HepG2 (cell line): Measurements from ENCODE around the gene ABCC12. TPM values are rescaled to one million over a fixed set of nuclear protein-coding genes. Genes with fewer than 3 reads are reported as not detected.

Experiments used
- AGO2 ChIP-seq: fragments of 200-400 bp; formaldehyde crosslinking; optimal IDR thresholded peaks from 2 replicates; pipeline ENCODE3; 2017; ENCODE audit warnings: mild to moderate bottlenecking, low read depth, low read length, moderate library complexity
- ARNTL ChIP-seq: sonication (generic); formaldehyde crosslinking; IDR thresholded peaks from 2 replicates; pipeline ENCODE4 v1.4.0; 2020; ENCODE audit warnings: mild to moderate bottlenecking, missing genetic modification reagents
- CBX2 ChIP-seq, 2 experiments: fragments of 200-600 bp in 1 of 2; sonication (generic); formaldehyde crosslinking in 1 of 2; IDR thresholded peaks; 2 replicates each; pipeline versions ENCODE4 v1.7.0 to v1.8.1; 2018 to 2022; ENCODE audit warnings: low read depth in 2 of 2, low read length in 1 of 2, mild to moderate bottlenecking in 1 of 2, missing genetic modification reagents in 1 of 2
- ELF3 ChIP-seq: IDR thresholded peaks from 2 replicates; pipeline ENCODE4 v1.6.1; 2016; ENCODE audit warnings: missing genetic modification reagents, missing compliant biosample characterization
- FOSL2 ChIP-seq: sonication (generic); formaldehyde crosslinking; IDR thresholded peaks from 2 replicates; pipeline ENCODE4 v1.4.0; 2020; ENCODE audit warnings: missing genetic modification reagents
- FOXA1 ChIP-seq, 2 experiments: fragments of 450-650 bp in 1 of 2; sonication (generic) in 1 of 2; formaldehyde crosslinking in 1 of 2; IDR thresholded peaks; 2 replicates each; pipeline versions ENCODE4 v1.4.0 to v1.6.1; 2016 to 2020; ENCODE audit warnings: missing genetic modification reagents in 1 of 2
- GATAD2A ChIP-seq: IDR thresholded peaks from 2 replicates; pipeline ENCODE4 v1.6.1; 2016
- HNRNPL ChIP-seq: fragments of 200-400 bp; formaldehyde crosslinking; IDR thresholded peaks from 2 replicates; pipeline ENCODE4 v1.6.1; 2017; ENCODE audit warnings: mild to moderate bottlenecking, low read depth, low read length
- MTA1 ChIP-seq: sonication (generic); formaldehyde crosslinking; IDR thresholded peaks from 2 replicates; pipeline ENCODE4 v1.4.0; 2020; ENCODE audit warnings: missing genetic modification reagents, mild to moderate bottlenecking, borderline replicate concordance
- PHF8 ChIP-seq: sonication (generic); formaldehyde crosslinking; IDR thresholded peaks from 2 replicates; pipeline ENCODE4 v1.5.0; 2020; ENCODE audit warnings: missing genetic modification reagents
- SETDB1 ChIP-seq: sonication (generic); formaldehyde crosslinking; IDR thresholded peaks from 2 replicates; pipeline ENCODE4 v1.5.1; 2020; ENCODE audit warnings: missing genetic modification reagents, mild to moderate bottlenecking, borderline replicate concordance
- SP4 ChIP-seq: sonication (generic); formaldehyde crosslinking; IDR thresholded peaks from 2 replicates; pipeline ENCODE4 v1.8.1; 2023; ENCODE audit warnings: mild to moderate bottlenecking, missing genetic modification reagents
- TBX3 ChIP-seq: fragments of 450-650 bp; IDR thresholded peaks from 2 replicates; pipeline ENCODE4 v1.6.1; 2017; ENCODE audit warnings: antibody characterized with exemption, mild to moderate bottlenecking, inconsistent platforms, borderline replicate concordance
- ZFP41 ChIP-seq: sonication (generic); formaldehyde crosslinking; IDR thresholded peaks from 2 replicates; pipeline ENCODE4 v1.4.0; 2020; ENCODE audit warnings: mild to moderate bottlenecking, missing genetic modification reagents, borderline replicate concordance
- ZNF235 ChIP-seq: sonication (generic); formaldehyde crosslinking; IDR thresholded peaks from 2 replicates; pipeline ENCODE4 v1.8.1; 2023; ENCODE audit warnings: mild to moderate bottlenecking, missing genetic modification reagents, borderline replicate concordance
- ZNF350 ChIP-seq: sonication (generic); formaldehyde crosslinking; IDR thresholded peaks from 2 replicates; pipeline ENCODE4 v1.4.0; 2020; ENCODE audit warnings: mild to moderate bottlenecking, low read depth, missing genetic modification reagents, borderline replicate concordance
- ZNF451 ChIP-seq: sonication (generic); formaldehyde crosslinking; IDR thresholded peaks from 2 replicates; pipeline ENCODE4 v1.5.0; 2020; ENCODE audit warnings: mild to moderate bottlenecking, missing genetic modification reagents
- ZNF563 ChIP-seq: sonication (generic); formaldehyde crosslinking; IDR thresholded peaks from 2 replicates; pipeline ENCODE4 v1.8.0; 2022; ENCODE audit warnings: mild to moderate bottlenecking, moderate library complexity, missing genetic modification reagents
- ZNF598 ChIP-seq: sonication (generic); formaldehyde crosslinking; IDR thresholded peaks from 2 replicates; pipeline ENCODE4 v1.5.1; 2020; ENCODE audit warnings: mild to moderate bottlenecking, missing genetic modification reagents, borderline replicate concordance
- ZNF768 ChIP-seq: sonication (generic); formaldehyde crosslinking; IDR thresholded peaks from 2 replicates; pipeline ENCODE4 v1.4.0; 2020; ENCODE audit warnings: missing genetic modification reagents
- polyA plus RNA-seq, 8 experiments: library from polyadenylated mRNA; depleted of rRNA in 3 of 8; stranded (reverse) in 7 of 8; unstranded in 1 of 8; fragments of >200 nt; fragmentation: Illumina TruSeq in 4 of 8; extraction: Trizol in 4 of 8; gene quantifications; 2 replicates each; pipeline versions ENCODE4 v1.2.1 to v1.2.3, GENCODE V29; 2011 to 2016; ENCODE audit warnings: low read depth in 4 of 8, missing spikeins in 1 of 8, mixed read lengths in 1 of 8; ENCODE audit not compliant: insufficient read depth in 1 of 8
- total RNA-seq, 5 experiments: library from RNA; depleted of rRNA; stranded (reverse); fragments of >200 nt; fragmentation: Illumina TruSeq; extraction: Trizol; gene quantifications; 2 replicates each; pipeline ENCODE4 v1.2.3, GENCODE V29; 2016; ENCODE audit warnings: low read depth in 1 of 5
- TF ChIP-seq, protein P1 (sequence below): sonication (generic); formaldehyde crosslinking; IDR thresholded peaks from 2 replicates; pipeline ENCODE4 v1.4.0; 2020; ENCODE audit warnings: missing genetic modification reagents
- TF ChIP-seq, protein P2 (sequence below), 2 experiments: sonication (generic) in 1 of 2; formaldehyde crosslinking in 1 of 2; IDR thresholded peaks; 2 replicates each; pipeline versions ENCODE4 v1.4.0 to v1.6.1; 2018 to 2020; ENCODE audit warnings: missing genetic modification reagents in 2 of 2, borderline replicate concordance in 1 of 2, low read depth in 1 of 2, mild to moderate bottlenecking in 1 of 2, missing biosample characterization in 1 of 2
- TF ChIP-seq, protein P3 (sequence below): sonication (generic); formaldehyde crosslinking; IDR thresholded peaks from 2 replicates; pipeline ENCODE4 v1.9.0; 2022; ENCODE audit warnings: low read depth, missing genetic modification reagents
- TF ChIP-seq, protein P4 (sequence below): IDR thresholded peaks from 2 replicates; pipeline ENCODE4 v1.6.1; 2016; ENCODE audit warnings: low read depth, borderline replicate concordance

The ABCC12 gene
- total and polyA plus RNA-seq, 2 of the 13 experiments (the other 11 are each of a cell fraction or from before 2014, with no cell fraction given), result not detected

DNA sequence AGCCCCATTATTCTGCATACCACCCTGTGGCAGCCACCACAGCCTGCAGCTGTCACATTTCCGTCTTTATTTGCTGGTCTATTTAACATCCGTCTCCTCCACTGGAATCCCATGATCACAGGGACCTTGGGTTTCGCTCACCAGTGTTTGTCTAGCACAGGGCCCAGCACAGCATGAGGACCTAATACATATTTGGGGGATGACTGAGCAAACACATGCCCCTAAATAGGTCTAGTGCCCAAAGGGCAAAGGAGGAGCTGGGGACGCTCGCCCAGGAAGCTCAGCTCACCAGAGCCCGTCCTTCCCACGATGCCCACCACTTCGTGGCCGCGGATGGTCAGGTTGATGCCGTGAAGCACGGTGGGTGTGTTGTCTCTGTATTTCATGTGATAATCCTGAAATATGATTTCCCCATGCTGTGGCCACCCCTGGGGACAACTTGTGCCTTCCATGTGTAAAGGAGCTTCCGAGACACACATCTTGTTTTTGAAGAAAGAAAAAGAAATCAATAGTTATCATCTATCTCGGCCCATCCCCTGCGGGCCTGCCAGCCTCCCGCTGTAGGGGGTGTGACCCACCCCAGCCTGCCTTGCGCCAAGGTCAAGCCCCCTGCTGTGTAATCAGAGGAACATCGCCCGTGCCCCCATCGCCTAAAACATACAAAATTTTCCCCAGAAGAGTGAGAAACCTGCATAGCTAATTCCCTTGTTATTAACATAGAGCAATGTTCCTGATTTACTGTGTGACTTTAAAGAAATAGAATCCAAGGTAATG lies 21.0 kb upstream of the ABCC12 start (continued):
- no peak for TF ChIP-seq TBX3
- peak; percentile 51; the same call in 1 of the 2 replicates for TF ChIP-seq ZNF768 (CRISPR knock-in tag)
- TF ChIP-seq, protein P1, sequence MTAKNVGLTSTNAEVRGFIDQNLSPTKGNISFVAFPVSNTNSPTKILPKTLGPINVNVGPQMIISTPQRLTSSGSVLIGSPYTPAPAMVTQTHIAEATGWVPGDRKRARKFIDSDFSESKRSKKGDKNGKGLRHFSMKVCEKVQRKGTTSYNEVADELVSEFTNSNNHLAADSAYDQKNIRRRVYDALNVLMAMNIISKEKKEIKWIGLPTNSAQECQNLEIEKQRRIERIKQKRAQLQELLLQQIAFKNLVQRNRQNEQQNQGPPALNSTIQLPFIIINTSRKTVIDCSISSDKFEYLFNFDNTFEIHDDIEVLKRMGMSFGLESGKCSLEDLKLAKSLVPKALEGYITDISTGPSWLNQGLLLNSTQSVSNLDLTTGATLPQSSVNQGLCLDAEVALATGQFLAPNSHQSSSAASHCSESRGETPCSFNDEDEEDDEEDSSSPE (CRISPR knock-in tag), result no peak
- peak; percentile 60 for TF ChIP-seq FOSL2 (CRISPR knock-in tag)
- 0 out of 2 replicates have a peak, but pooled peaks have one; percentile 10 for TF ChIP-seq GATAD2A (CRISPR knock-in tag)
- no peak; the same call in 1 of the 2 replicates for TF ChIP-seq ZNF451
- TF ChIP-seq ZNF235 (CRISPR knock-in tag), result no peak
- TF ChIP-seq ZNF350, result no peak
- TF ChIP-seq ARNTL (CRISPR knock-in tag), result 0 out of 2 replicates have a peak, but pooled peaks have one; percentile 25
- TF ChIP-seq FOXA1 (IDR thresholded peaks at IDR 0.05), result no peak
- TF ChIP-seq FOXA1 (CRISPR knock-in tag; IDR thresholded peaks at IDR 0.05), result peak; percentile 31; the same call in 1 of the 2 replicates
- TF ChIP-seq SETDB1 (CRISPR knock-in tag), result no peak
- TF ChIP-seq PHF8 (CRISPR knock-in tag), result peak; percentile 14; the same call in 1 of the 2 replicates
- TF ChIP-seq, protein P2, sequence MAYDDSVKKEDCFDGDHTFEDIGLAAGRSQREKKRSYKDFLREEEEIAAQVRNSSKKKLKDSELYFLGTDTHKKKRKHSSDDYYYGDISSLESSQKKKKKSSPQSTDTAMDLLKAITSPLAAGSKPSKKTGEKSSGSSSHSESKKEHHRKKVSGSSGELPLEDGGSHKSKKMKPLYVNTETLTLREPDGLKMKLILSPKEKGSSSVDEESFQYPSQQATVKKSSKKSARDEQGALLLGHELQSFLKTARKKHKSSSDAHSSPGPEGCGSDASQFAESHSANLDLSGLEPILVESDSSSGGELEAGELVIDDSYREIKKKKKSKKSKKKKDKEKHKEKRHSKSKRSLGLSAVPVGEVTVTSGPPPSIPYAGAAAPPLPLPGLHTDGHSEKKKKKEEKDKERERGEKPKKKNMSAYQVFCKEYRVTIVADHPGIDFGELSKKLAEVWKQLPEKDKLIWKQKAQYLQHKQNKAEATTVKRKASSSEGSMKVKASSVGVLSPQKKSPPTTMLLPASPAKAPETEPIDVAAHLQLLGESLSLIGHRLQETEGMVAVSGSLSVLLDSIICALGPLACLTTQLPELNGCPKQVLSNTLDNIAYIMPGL (CRISPR knock-in tag; IDR thresholded peaks at IDR 0.05; ENCODE audit: borderline replicate concordance in 1 of 2, low read depth in 1 of 2), result no peak
- no peak for TF ChIP-seq CBX2 (IDR thresholded peaks at IDR 0.05; ENCODE audit: low read depth, low read length)
- no peak for TF ChIP-seq CBX2 (CRISPR knock-in tag; IDR thresholded peaks at IDR 0.05; ENCODE audit: low read depth)
- TF ChIP-seq ZFP41, result no peak
- TF ChIP-seq, protein P3, sequence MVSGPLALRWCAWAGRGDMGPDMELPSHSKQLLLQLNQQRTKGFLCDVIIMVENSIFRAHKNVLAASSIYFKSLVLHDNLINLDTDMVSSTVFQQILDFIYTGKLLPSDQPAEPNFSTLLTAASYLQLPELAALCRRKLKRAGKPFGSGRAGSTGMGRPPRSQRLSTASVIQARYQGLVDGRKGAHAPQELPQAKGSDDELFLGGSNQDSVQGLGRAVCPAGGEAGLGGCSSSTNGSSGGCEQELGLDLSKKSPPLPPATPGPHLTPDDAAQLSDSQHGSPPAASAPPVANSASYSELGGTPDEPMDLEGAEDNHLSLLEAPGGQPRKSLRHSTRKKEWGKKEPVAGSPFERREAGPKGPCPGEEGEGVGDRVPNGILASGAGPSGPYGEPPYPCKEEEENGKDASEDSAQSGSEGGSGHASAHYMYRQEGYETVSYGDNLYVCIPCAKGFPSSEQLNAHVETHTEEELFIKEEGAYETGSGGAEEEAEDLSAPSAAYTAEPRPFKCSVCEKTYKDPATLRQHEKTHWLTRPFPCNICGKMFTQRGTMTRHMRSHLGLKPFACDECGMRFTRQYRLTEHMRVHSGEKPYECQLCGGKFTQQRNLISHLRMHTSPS (CRISPR knock-in tag), result peak; percentile 77; the same call in 1 of the 2 replicates
- TF ChIP-seq, protein P4, sequence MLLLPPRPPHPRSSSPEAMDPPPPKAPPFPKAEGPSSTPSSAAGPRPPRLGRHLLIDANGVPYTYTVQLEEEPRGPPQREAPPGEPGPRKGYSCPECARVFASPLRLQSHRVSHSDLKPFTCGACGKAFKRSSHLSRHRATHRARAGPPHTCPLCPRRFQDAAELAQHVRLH (CRISPR knock-in tag), result 0 out of 2 replicates have a peak, but pooled peaks have one; percentile 22
- TF ChIP-seq SP4 (CRISPR knock-in tag), result no peak
- TF ChIP-seq AGO2, result no peak
- TF ChIP-seq MTA1 (CRISPR knock-in tag), result 0 out of 2 replicates have a peak, but pooled peaks have one; percentile 45
- no peak for TF ChIP-seq ZNF563 (CRISPR knock-in tag)
- no peak for TF ChIP-seq HNRNPL
- no peak for TF ChIP-seq ZNF598 (CRISPR knock-in tag)
- TF ChIP-seq ELF3 (CRISPR knock-in tag), result no peak
